Measurements from ENCODE around the gene SRRM2. TPM values are rescaled to one million over a fixed set of nuclear protein-coding genes. Genes with fewer than 3 reads are reported as not detected.

The SRRM2 gene
- total RNA-seq, 2 donors from 2014 or later, result 118 to 174 TPM

- Histone ChIP-seq H3K27me3 (no peaks in the 10 kb centered on the region), H3K4me3 (no peak overlapping the region), H3K4me1 (no peaks in the 10 kb centered on the region), H3K27ac (no peak overlapping the region), H3K9me3 (peaks cover 0 to 13% of the 10 kb centered on the region in 2 donors), H3K36me3 (no peaks in the 10 kb centered on the region)
- DNase-seq (ENCODE audit: low spot score), result no peak
- no peak for TF ChIP-seq CTCF (IDR thresholded peaks at IDR 0.05)
These were observed 55.7 kb downstream of the SRRM2 start for GRCh38 chr16:2808181-2808580.

GRCh38 chr16:2809149-2809760, 56.8 kb downstream of the SRRM2 start:
- peaks cover 0 to 3% of the 10 kb centered on the region in 2 donors for H3K9me3 ChIP-seq
- H3K27me3 ChIP-seq, result no peaks in the 10 kb centered on the region
- H3K36me3 ChIP-seq, result no peaks in the 10 kb centered on the region
- no peak overlapping the region for H3K4me3 ChIP-seq
- TF ChIP-seq CTCF (IDR thresholded peaks at IDR 0.05), result no peak
- DNase-seq (ENCODE audit: low spot score), result no peak
- H3K4me1 ChIP-seq, result no peaks in the 10 kb centered on the region
- H3K27ac ChIP-seq, result no peak overlapping the region

GRCh38 chr16:2810651-2811050, 58.2 kb downstream of the SRRM2 start:
- H3K4me1 ChIP-seq, result no peaks in the 10 kb centered on the region
- no peak for TF ChIP-seq CTCF (IDR thresholded peaks at IDR 0.05)
- H3K36me3 ChIP-seq, result no peaks in the 10 kb centered on the region
- no peak overlapping the region for H3K4me3 ChIP-seq
- no peaks in the 10 kb centered on the region for H3K9me3 ChIP-seq
- no peaks in the 10 kb centered on the region for H3K27me3 ChIP-seq
- no peak overlapping the region for H3K27ac ChIP-seq
- DNase-seq (ENCODE audit: low spot score), result no peak

GRCh38 chr16:2811703-2812471, 59.4 kb downstream of the SRRM2 start:
- H3K27me3 ChIP-seq, result no peaks in the 10 kb centered on the region
- DNase-seq (ENCODE audit: low spot score), result no peak

GRCh38 chr16:2813771-2814221, 61.4 kb downstream of the SRRM2 start:
- Histone ChIP-seq H3K4me3 (no peak overlapping the region), H3K36me3 (no peaks in the 10 kb centered on the region), H3K4me1 (no peaks in the 10 kb centered on the region), H3K9me3 (no peaks in the 10 kb centered on the region), H3K27me3 (peaks cover 0 to 3% of the 10 kb centered on the region in 2 donors), H3K27ac (no peak overlapping the region)
- TF ChIP-seq CTCF (IDR thresholded peaks at IDR 0.05), result no peak
- DNase-seq (ENCODE audit: low spot score), result no peak

More at GRCh38 chr16:2811703-2812471, 59.4 kb downstream of the SRRM2 start:
- Histone ChIP-seq H3K4me1 (no peaks in the 10 kb centered on the region), H3K36me3 (no peaks in the 10 kb centered on the region), H3K27ac (no peak overlapping the region), H3K9me3 (no peaks in the 10 kb centered on the region), H3K4me3 (no peak overlapping the region)
- no peak for TF ChIP-seq CTCF (IDR thresholded peaks at IDR 0.05)

Measured in right atrium auricular region (tissue), 2 donors.